Loucy (cell line): ENCODE measurements around the gene SNX12.
A peak's percentile ranks its signal among the peaks of the same experiment; 100 is the strongest.

ENCODE experiments used
- H2AFZ ChIP-seq: fragments of 200-600 bp; sonication (generic); 2 replicates; pipeline ENCODE4 v1.6.0; 2016; ENCODE audit warnings: antibody characterized with exemption, mild to moderate bottlenecking, low read length, moderate library complexity
- H3F3A ChIP-seq: fragments of 200-600 bp; 2 replicates; pipeline ENCODE4 v1.6.0; 2016; ENCODE audit warnings: antibody characterized with exemption, low read depth, mild to moderate bottlenecking
- H3K27me3 ChIP-seq: fragments of 200-600 bp; sonication (generic); 2 replicates; pipeline ENCODE4 v1.6.1; 2014; ENCODE audit warnings: low read length, mild to moderate bottlenecking; ENCODE audit not compliant: insufficient read depth, poor library complexity, severe bottlenecking
- H3K36me3 ChIP-seq: fragments of 200-600 bp; sonication (generic); 2 replicates; pipeline ENCODE4 v1.6.1; 2016; ENCODE audit warnings: low read length; ENCODE audit not compliant: insufficient read depth
- H3K4me1 ChIP-seq: fragments of 200-600 bp; sonication (generic); 2 replicates; pipeline ENCODE4 v1.5.1; 2014; ENCODE audit warnings: low read length, mild to moderate bottlenecking; ENCODE audit not compliant: insufficient read depth, poor library complexity, severe bottlenecking
- H3K4me2 ChIP-seq: fragments of 200-600 bp; sonication (generic); 2 replicates; pipeline ENCODE4 v1.6.0; 2014; ENCODE audit warnings: antibody characterized with exemption, low read length, low read depth, mild to moderate bottlenecking; ENCODE audit not compliant: poor library complexity, severe bottlenecking
- H3K4me3 ChIP-seq: fragments of 200-600 bp; sonication (generic); 2 replicates; pipeline ENCODE4 v1.5.1; 2014; ENCODE audit warnings: low read length, mild to moderate bottlenecking, mixed read lengths; ENCODE audit not compliant: poor library complexity, severe bottlenecking
- H3K79me2 ChIP-seq: fragments of 200-600 bp; sonication (generic); 2 replicates; pipeline ENCODE4 v1.6.1; 2014; ENCODE audit warnings: low read length; ENCODE audit not compliant: insufficient read depth
- H3K9ac ChIP-seq: fragments of 200-600 bp; sonication (generic); 2 replicates; pipeline ENCODE4 v1.6.0; 2014; ENCODE audit warnings: mild to moderate bottlenecking, low read depth, low read length, moderate library complexity; ENCODE audit not compliant: poor library complexity, severe bottlenecking
- H3K9me2 ChIP-seq: fragments of 200-600 bp; sonication (generic); replicated peaks from 2 replicates; pipeline ENCODE4 v1.6.1; 2016; ENCODE audit warnings: low read depth, low read length, mixed read lengths
- H3K9me3 ChIP-seq: fragments of 200-600 bp; sonication (generic); 2 replicates; pipeline ENCODE4 v1.6.1; 2014; ENCODE audit warnings: mild to moderate bottlenecking, antibody characterized with exemption, low read length, low read depth; ENCODE audit not compliant: insufficient read depth
- H4K20me1 ChIP-seq: fragments of 200-600 bp; sonication (generic); 2 replicates; pipeline ENCODE4 v1.6.0; 2014; ENCODE audit warnings: antibody characterized with exemption, low read length, mild to moderate bottlenecking; ENCODE audit not compliant: insufficient read depth, poor library complexity, severe bottlenecking
- EZH2phosphoT487 ChIP-seq: fragments of 200-600 bp; IDR thresholded peaks from 2 replicates; pipeline ENCODE4 v1.6.1; 2018; ENCODE audit warnings: antibody characterized with exemption, mild to moderate bottlenecking, moderate library complexity, borderline replicate concordance
- TF ChIP-seq, protein P1 (sequence below): fragments of 200-600 bp; sonication (generic); conservative IDR thresholded peaks from 2 replicates; pipeline ENCODE4 v1.5.1; 2014; ENCODE audit warnings: mild to moderate bottlenecking, antibody characterized with exemption, low read length

SNX12 gene

DNA sequence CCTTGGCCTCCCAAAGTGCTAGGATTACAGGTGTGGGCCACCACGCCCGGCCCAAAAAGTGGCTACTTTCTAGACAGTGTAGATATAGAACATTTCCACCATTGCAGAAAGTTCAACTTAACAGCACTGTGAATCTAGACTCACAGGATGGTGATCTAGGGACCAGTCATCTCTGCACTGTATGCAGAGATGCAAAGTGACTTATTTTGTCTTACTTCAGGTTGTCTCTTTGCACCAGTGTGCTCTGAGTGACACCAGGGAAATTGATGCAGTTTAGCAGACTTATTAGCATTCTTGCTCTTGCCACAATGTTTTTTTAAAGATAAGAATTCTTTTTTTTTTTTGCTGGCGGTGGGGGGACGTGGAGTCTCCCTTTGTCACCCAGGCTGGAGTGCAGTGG lies 14.7 kb upstream of the SNX12 start:
- Histone ChIP-seq H3K36me3 (no peaks in the 10 kb centered on the region), H3K27me3 (no peaks in the 10 kb centered on the region), H3K9ac (no peak overlapping the region), H3K4me3 (no peak overlapping the region), H3K4me2 (no peak overlapping the region), H3K79me2 (no peaks in the 10 kb centered on the region), H3K9me3 (no peaks in the 10 kb centered on the region), H3K9me2 (no peaks in the 10 kb centered on the region), H3K4me1 (peaks cover 3% of the 10 kb centered on the region), H3F3A (no peaks in the 10 kb centered on the region), H4K20me1 (no peaks in the 10 kb centered on the region), H2AFZ (no peak overlapping the region)
- TF ChIP-seq, protein P1, sequence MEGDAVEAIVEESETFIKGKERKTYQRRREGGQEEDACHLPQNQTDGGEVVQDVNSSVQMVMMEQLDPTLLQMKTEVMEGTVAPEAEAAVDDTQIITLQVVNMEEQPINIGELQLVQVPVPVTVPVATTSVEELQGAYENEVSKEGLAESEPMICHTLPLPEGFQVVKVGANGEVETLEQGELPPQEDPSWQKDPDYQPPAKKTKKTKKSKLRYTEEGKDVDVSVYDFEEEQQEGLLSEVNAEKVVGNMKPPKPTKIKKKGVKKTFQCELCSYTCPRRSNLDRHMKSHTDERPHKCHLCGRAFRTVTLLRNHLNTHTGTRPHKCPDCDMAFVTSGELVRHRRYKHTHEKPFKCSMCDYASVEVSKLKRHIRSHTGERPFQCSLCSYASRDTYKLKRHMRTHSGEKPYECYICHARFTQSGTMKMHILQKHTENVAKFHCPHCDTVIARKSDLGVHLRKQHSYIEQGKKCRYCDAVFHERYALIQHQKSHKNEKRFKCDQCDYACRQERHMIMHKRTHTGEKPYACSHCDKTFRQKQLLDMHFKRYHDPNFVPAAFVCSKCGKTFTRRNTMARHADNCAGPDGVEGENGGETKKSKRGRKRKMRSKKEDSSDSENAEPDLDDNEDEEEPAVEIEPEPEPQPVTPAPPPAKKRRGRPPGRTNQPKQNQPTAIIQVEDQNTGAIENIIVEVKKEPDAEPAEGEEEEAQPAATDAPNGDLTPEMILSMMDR = no peak
- TF ChIP-seq EZH2phosphoT487 = no peak

DNA sequence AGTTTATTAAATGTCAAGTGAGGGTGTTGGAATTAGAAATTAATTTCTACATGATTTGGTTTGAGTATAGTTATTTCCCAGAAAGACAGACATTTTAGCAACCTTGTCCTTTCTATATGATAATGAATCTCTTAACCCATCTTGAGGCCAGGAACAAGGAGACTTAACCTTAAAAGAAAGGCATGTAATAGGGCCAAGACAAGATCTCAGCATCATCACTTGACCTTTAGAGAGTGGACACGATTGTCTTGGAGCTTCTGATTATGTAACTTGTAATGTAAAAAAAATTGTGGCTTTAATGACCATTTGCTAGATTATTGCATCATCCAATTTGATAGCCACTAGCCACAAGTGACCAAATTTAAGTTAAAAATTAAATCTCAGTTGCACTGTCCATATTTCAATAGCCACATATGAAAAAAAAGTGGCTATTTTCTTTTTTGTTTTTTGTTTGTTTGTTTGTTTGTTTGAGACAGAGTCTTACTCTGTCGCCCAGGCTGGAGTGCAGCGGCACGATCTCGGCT lies 14.1 kb upstream of the SNX12 start:
- Histone ChIP-seq H3K4me2 (no peak overlapping the region), H3K27me3 (no peaks in the 10 kb centered on the region)

DNA sequence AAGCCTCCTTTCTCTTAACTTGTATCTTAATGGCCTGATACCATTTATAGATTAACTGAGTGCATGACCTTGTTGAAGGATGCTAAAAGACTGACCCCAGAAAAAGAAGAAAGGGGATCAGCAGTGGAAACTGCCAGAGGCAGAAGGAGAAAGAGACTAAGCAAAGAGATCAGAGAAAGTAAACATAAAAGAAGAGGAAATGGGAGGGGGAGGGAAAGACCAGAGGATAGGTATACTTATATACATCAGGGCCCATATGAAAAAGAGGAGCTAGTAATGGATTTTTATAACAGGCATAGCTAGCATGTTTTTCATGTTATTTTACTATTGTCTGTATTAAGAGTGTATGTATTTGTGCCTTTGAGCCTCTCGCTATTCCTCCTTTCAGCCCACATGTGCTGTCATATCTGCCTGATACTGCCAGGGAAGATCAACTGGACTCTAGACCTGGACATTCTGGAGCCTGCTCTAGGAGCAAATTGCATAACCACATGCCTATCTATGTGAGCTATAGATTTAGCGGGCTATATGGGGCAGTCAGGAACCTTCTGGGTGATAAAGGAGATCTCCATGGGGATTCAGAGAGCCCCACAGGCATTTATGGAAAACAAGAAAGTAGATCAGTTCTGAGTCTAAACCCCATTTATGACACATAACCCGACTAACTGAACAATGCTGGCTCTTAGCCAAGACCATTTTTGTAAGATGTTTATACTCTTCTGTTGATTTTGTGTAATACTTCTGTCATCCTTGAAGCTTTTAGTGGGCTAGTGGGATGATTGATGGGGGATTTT lies 13.4 kb upstream of the SNX12 start:
- Histone ChIP-seq H3K9me2 (no peaks in the 10 kb centered on the region), H2AFZ (peak overlapping the region; percentile 49; the same call in 1 of the 2 replicates), H3K4me2 (no peak overlapping the region), H3K79me2 (no peaks in the 10 kb centered on the region), H3K4me1 (peaks cover 3% of the 10 kb centered on the region), H4K20me1 (no peaks in the 10 kb centered on the region), H3K9ac (no peak overlapping the region), H3K27me3 (no peaks in the 10 kb centered on the region), H3K36me3 (no peaks in the 10 kb centered on the region), H3F3A (no peaks in the 10 kb centered on the region), H3K9me3 (no peaks in the 10 kb centered on the region), H3K4me3 (no peak overlapping the region)
- TF ChIP-seq EZH2phosphoT487 = no peak
- TF ChIP-seq, protein P1 = no peak

More for the DNA sequence above, 14.1 kb upstream of the SNX12 start:
- Histone ChIP-seq H3K4me1 (peaks cover 3% of the 10 kb centered on the region), H3K4me3 (no peak overlapping the region), H3K9me3 (no peaks in the 10 kb centered on the region), H3K79me2 (no peaks in the 10 kb centered on the region), H3K9me2 (no peaks in the 10 kb centered on the region), H3F3A (no peaks in the 10 kb centered on the region), H2AFZ (no peak overlapping the region), H3K9ac (no peak overlapping the region), H4K20me1 (no peaks in the 10 kb centered on the region), H3K36me3 (no peaks in the 10 kb centered on the region)
- TF ChIP-seq, protein P1 = no peak
- no peak for TF ChIP-seq EZH2phosphoT487
